ENCODE results near the gene RAB7B.

DNA sequence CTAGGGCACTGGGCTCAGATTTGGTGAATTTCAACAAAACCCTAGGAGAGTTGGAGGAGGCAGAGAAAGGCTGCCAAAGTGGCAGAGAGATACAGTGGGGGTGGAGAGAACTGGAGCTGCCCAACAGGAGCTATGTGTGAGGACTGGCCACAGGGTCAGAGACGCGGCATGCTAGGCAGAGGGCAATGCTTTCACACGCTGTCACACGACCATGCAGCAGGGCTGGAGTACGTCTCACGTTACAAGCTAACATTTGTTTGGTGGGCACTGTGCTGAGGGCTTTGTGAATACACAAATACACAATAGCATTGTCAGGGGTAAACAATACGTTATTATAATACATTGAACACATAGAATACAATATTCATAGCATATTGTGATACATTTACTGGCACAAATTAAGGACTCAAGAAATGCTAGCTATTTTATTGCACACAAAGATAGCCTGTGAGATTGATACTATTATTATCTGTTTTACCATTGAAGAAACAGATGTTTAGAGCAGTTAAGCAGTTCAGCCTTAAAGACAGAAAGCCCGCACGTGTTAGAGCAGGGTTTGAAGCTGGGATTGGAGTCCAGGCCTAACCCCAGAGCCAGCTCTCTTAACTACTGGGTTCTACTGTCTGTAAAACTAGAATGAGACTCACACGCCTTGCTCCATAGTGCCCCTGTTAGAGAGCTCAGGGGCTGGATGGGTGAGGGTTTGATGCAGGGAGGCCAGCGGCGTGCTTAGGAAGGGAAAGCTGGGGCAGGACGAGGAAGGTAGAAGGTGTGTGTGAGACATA, 4.5 kb downstream of the RAB7B start:
- no peak for TF ChIP-seq FOXJ3 (CRISPR knock-in tag; IDR thresholded peaks at IDR 0.05; ENCODE audit: borderline replicate concordance)
- TF ChIP-seq HMGA2 (CRISPR knock-in tag; IDR thresholded peaks at IDR 0.05), result no peak
- TF ChIP-seq USF1 (CRISPR knock-in tag; IDR thresholded peaks at IDR 0.05), result no peak
- TF ChIP-seq ZNF416 (CRISPR knock-in tag; IDR thresholded peaks at IDR 0.05), result no peak

Measured in WTC11 (cell line).